DMS79 treated with DMSO at 0.1 percent for 48 hours (cell line): ENCODE measurements around the gene NKIRAS2.
A peak's percentile ranks its signal among the peaks of the same experiment; 100 is the strongest.

Source experiments
- DNase-seq: peaks from one replicate; lab custom pipeline; 2025; lab: John Stamatoyannopoulos, UW

The NKIRAS2 gene

GRCh38 chr17:42026857-42027589 is 7.1 kb downstream of the NKIRAS2 start:
- DNase-seq = no peak

- DNase-seq = no peak
These were observed 7.7 kb downstream of the NKIRAS2 start for GRCh38 chr17:42027590-42027889.

GRCh38 chr17:42027961-42028790 is 8.3 kb downstream of the NKIRAS2 start:
- no peak for DNase-seq

GRCh38 chr17:42028791-42029127 is 8.9 kb downstream of the NKIRAS2 start:
- no peak for DNase-seq

- no peak for DNase-seq
These were observed 11.7 kb downstream of the NKIRAS2 start for GRCh38 chr17:42031584-42031983.

- DNase-seq = no peak
These were observed 14.2 kb downstream of the NKIRAS2 start for GRCh38 chr17:42034059-42034458.

- DNase-seq = no peak
These were observed 18.5 kb downstream of the NKIRAS2 start for GRCh38 chr17:42038221-42038973.

- DNase-seq = no peak
These were observed 20.2 kb downstream of the NKIRAS2 start for GRCh38 chr17:42039794-42040763.

GRCh38 chr17:42040818-42041217 is 20.9 kb downstream of the NKIRAS2 start:
- no peak for DNase-seq

GRCh38 chr17:42041619-42042018 is 21.7 kb downstream of the NKIRAS2 start:
- DNase-seq = no peak

- no peak for DNase-seq
These were observed 22.9 kb downstream of the NKIRAS2 start for GRCh38 chr17:42042598-42043319.

- DNase-seq = no peak
These were observed 25.8 kb downstream of the NKIRAS2 start for GRCh38 chr17:42045719-42046118.

- DNase-seq = no peak
These were observed 27.5 kb downstream of the NKIRAS2 start for GRCh38 chr17:42047343-42047742.

GRCh38 chr17:42049834-42050392 is 30.0 kb downstream of the NKIRAS2 start:
- DNase-seq = no peak

- peak; percentile 36 for DNase-seq
These were observed 30.6 kb downstream of the NKIRAS2 start, which contains the start of gene C17orf113 for GRCh38 chr17:42050393-42051012. Gene C17orf113 (minus strand): TSS chr17:42050601. CDS start chr17:42043376, 7,225 bp downstream.

GRCh38 chr17:42051013-42051400 is 31.1 kb downstream of the NKIRAS2 start:
- no peak for DNase-seq

- no peak for DNase-seq
These were observed 31.8 kb downstream of the NKIRAS2 start for GRCh38 chr17:42051645-42052044.

- no peak for DNase-seq
These were observed 32.5 kb downstream of the NKIRAS2 start for GRCh38 chr17:42052346-42052877.

GRCh38 chr17:42053731-42054500 is 34.0 kb downstream of the NKIRAS2 start:
- no peak for DNase-seq
